HFF-Myc (cell line): ENCODE results near the gene FRG2C.
A peak's percentile ranks its signal among the peaks of the same experiment; 100 is the strongest.
"Not testable (repeated sequence)": the region's sequence is repeated elsewhere in the genome, so short reads cannot be mapped to it uniquely, and the experiment has no call there.

Source experiments
- DNase-seq: peaks from one replicate; pipeline ENCODE4 v3.0.0-alpha.2; 2011; ENCODE audit warnings: low read depth; ENCODE audit errors: extremely low read depth
- H3K4me3 ChIP-seq: replicated peaks from 2 replicates; pipeline ENCODE4 v1.5.1; 2011; ENCODE audit warnings: low read depth, mild to moderate bottlenecking, control low read depth, low read length
- TF ChIP-seq, protein P1 (sequence below): IDR thresholded peaks from 2 replicates; pipeline ENCODE4 v1.5.1; 2012; ENCODE audit warnings: mild to moderate bottlenecking, low read depth, low read length, control low read depth; ENCODE audit errors: missing control alignments

FRG2C gene

GRCh38 chr3:75650191-75650590, 13.9 kb upstream of the FRG2C start:
- no peak for DNase-seq
- no peak overlapping the region for H3K4me3 ChIP-seq
- TF ChIP-seq, protein P1, sequence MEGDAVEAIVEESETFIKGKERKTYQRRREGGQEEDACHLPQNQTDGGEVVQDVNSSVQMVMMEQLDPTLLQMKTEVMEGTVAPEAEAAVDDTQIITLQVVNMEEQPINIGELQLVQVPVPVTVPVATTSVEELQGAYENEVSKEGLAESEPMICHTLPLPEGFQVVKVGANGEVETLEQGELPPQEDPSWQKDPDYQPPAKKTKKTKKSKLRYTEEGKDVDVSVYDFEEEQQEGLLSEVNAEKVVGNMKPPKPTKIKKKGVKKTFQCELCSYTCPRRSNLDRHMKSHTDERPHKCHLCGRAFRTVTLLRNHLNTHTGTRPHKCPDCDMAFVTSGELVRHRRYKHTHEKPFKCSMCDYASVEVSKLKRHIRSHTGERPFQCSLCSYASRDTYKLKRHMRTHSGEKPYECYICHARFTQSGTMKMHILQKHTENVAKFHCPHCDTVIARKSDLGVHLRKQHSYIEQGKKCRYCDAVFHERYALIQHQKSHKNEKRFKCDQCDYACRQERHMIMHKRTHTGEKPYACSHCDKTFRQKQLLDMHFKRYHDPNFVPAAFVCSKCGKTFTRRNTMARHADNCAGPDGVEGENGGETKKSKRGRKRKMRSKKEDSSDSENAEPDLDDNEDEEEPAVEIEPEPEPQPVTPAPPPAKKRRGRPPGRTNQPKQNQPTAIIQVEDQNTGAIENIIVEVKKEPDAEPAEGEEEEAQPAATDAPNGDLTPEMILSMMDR: no peak

- not testable (repeated sequence) for H3K4me3 ChIP-seq, DNase-seq
Measured at GRCh38 chr3:75655101-75655904, 8.8 kb upstream of the FRG2C start.

GRCh38 chr3:75655956-75656355, 8.2 kb upstream of the FRG2C start:
- not testable (repeated sequence) for DNase-seq, H3K4me3 ChIP-seq

GRCh38 chr3:75658411-75659107, 5.6 kb upstream of the FRG2C start:
- not testable (repeated sequence) for H3K4me3 ChIP-seq, DNase-seq
- TF ChIP-seq, protein P1: peak; percentile 5

DNA sequence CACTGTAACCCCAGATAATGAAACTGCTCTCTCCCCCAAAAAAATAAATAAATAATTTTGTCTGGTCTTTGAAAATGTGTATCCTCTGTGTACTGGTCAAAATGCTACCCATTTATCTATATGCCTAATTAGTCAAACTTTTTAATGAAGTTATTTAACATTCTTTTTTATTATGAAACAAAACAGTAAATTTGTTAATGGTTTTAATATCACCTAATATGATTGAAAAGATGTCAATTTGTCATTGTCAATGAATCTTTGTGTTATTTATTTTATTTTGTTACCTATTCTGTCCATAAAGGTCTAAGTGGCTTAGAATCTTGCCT, 5.1 kb upstream of the FRG2C start:
- H3K4me3 ChIP-seq, DNase-seq: not testable (repeated sequence)

DNA sequence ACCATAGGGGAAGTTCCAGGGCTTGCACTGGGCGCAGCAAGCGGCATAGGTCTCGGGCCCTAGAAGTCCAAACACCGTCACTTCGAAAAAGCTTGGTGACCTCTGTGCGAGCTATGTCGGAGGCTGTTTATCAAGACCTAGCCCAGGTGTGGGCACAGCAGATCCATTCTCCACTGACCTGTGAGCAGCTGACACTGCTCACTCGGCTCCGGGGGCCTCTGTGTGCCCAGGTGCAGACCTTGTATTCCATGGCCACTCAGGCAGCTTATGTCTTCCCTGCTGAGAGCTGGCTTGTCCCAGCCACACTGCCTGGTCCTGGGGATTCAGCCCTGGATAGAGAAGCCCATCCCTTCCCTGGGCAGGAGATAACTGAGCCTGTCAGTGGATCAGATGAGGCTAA, 1.5 kb downstream of the FRG2C start:
- DNase-seq, H3K4me3 ChIP-seq: not testable (repeated sequence)

DNA sequence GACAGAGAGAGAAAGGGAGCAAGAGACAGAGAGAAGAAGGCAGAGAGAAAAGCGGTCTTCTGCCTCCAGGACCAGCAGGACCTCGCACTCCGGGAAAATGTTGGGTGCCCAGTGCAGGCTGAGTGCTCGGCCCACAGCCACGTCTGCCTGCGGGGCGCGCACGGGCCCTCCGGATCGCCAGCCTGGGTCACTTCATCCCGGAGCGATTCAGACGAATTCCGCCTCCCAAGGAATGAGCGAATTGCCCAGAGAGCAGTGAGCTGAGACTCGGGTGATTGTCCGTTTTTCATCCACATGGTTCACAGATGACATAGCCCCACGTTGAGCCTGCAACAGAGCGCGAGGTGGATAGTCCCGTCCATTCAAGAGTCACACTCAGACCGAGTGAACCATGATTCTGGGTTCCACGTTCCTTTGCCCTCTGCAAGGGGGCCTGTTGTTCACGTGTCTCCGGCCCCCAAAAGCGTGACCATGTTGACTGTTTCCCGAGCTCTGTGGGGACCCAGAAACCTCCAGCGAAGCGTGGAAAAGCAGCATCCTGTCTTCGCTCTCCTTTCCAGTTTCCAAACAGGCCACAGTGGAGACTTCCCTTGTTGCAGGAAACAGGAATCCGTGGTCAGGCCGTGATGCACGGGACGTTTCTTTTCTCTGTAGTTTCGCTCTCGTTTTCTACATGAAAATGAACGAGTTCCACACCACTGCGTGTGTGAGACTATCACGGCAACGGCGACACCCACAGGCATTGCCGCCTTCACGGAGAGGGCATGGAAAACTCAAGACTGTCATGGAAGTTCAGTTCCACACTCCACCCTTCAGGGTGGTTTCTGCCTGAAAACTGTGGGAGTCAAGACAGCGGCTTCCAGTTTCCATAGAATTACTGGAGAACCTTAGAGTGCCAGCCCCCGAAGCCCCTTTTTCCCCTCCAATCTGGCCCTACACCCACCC, 3.9 kb downstream of the FRG2C start:
- DNase-seq, H3K4me3 ChIP-seq: not testable (repeated sequence)

- not testable (repeated sequence) for DNase-seq
Measured at GRCh38 chr3:75668759-75669347, 4.7 kb downstream of the FRG2C start.

GRCh38 chr3:75669348-75670297, 5.5 kb downstream of the FRG2C start:
- not testable (repeated sequence) for H3K4me3 ChIP-seq, DNase-seq

More at GRCh38 chr3:75668759-75669347, 4.7 kb downstream of the FRG2C start:
- H3K4me3 ChIP-seq: not testable (repeated sequence)

- H3K4me3 ChIP-seq: not testable (repeated sequence)
- DNase-seq: peak; percentile 5
Measured at GRCh38 chr3:75670298-75671286, 6.5 kb downstream of the FRG2C start.

- H3K4me3 ChIP-seq, DNase-seq: not testable (repeated sequence)
Measured at GRCh38 chr3:75671287-75672139, 7.4 kb downstream of the FRG2C start.

- not testable (repeated sequence) for H3K4me3 ChIP-seq, DNase-seq
Measured at GRCh38 chr3:75672140-75672775, 8.1 kb downstream of the FRG2C start.
